ENCODE data around the gene LGALS3BP. TPM values are rescaled to one million over a fixed set of nuclear protein-coding genes. Genes with fewer than 3 reads are reported as not detected.

Gene LGALS3BP
- total RNA-seq, 1 experiment from 2014 or later: 507 TPM

DNA sequence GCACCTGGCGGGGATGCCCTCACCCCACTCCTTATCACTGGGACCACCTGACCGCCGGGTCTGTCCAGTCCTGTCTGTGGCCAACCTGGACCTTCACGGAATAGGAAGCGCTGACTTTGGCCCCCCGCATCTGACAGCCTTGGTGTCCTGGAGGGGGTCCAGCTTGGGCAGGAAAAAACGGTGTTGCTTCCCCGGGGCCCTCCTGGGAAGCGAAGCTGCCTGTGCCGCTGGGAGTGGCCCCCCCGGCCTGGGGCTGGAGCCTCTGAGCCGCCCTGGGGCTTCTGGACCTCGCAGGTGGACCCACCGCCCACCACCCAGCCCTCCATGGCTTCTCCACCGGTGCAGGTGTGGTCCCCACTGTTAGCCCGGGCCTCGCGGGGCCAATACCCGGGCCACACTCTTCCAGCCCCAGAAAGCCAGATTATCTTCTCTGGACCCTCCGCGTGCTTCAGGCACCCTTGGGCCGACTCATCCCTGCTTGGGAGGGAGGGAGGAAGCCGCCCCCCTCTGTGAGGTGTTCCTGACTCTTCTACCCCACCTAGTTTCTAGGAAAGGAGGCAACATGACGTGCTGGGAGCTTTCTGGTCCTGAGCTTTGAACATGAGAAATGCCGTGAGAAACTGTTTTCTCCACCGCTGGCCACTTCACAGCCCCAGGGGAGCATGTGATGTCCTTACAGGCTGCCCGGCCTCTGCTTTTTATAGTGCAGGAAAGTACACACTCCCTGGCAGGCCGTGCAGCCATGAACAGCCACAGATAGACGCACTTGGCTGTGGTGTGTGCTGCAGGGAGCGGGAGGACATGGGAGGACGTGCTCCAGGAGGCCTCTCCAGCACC is 45.4 kb upstream of the LGALS3BP start:
- H3K36me3 ChIP-seq (ENCODE audit: low read depth): no peaks in the 10 kb centered on the region
- ChIA-PET CTCF (no interaction called here), POLR2A (ENCODE audit: unreplicated experiment) (no interaction called here)
- DNase-seq: no peak
- H3F3A ChIP-seq (ENCODE audit: insufficient read depth, low read depth): peaks cover 15% of the 10 kb centered on the region; the same call in 1 of the 2 replicates
- H3K4me1 ChIP-seq (replicated peaks; ENCODE audit: insufficient read depth): peaks cover 52% of the 10 kb centered on the region
- intact Hi-C loops (cut with micrococcal nuclease; ENCODE audit: unreplicated experiment): no loop called here
- no TSS peak for BruUV-seq (replicated peaks)
- H3K4me2 ChIP-seq: peak overlapping the region; percentile 95
- no peaks in the 10 kb centered on the region for H4K20me1 ChIP-seq (ENCODE audit: insufficient read depth)
- TF ChIP-seq, protein P1, sequence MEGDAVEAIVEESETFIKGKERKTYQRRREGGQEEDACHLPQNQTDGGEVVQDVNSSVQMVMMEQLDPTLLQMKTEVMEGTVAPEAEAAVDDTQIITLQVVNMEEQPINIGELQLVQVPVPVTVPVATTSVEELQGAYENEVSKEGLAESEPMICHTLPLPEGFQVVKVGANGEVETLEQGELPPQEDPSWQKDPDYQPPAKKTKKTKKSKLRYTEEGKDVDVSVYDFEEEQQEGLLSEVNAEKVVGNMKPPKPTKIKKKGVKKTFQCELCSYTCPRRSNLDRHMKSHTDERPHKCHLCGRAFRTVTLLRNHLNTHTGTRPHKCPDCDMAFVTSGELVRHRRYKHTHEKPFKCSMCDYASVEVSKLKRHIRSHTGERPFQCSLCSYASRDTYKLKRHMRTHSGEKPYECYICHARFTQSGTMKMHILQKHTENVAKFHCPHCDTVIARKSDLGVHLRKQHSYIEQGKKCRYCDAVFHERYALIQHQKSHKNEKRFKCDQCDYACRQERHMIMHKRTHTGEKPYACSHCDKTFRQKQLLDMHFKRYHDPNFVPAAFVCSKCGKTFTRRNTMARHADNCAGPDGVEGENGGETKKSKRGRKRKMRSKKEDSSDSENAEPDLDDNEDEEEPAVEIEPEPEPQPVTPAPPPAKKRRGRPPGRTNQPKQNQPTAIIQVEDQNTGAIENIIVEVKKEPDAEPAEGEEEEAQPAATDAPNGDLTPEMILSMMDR (conservative IDR thresholded peaks at IDR 0.05): no peak
- no peak for TF ChIP-seq EZH2 (IDR thresholded peaks at IDR 0.05; ENCODE audit: low read depth)
- peak overlapping the region; percentile 78 for H3K4me3 ChIP-seq
- H3K79me2 ChIP-seq (ENCODE audit: low read depth): no peaks in the 10 kb centered on the region
- no peaks in the 10 kb centered on the region for H3K9me2 ChIP-seq (ENCODE audit: insufficient read depth)
- no peak overlapping the region for H3K27ac ChIP-seq
- H3K9me3 ChIP-seq (ENCODE audit: insufficient read depth, low read depth): no peaks in the 10 kb centered on the region
- H2AFZ ChIP-seq: no peak overlapping the region
- H3K27me3 ChIP-seq (ENCODE audit: insufficient read depth, low read depth): no peaks in the 10 kb centered on the region

DNA sequence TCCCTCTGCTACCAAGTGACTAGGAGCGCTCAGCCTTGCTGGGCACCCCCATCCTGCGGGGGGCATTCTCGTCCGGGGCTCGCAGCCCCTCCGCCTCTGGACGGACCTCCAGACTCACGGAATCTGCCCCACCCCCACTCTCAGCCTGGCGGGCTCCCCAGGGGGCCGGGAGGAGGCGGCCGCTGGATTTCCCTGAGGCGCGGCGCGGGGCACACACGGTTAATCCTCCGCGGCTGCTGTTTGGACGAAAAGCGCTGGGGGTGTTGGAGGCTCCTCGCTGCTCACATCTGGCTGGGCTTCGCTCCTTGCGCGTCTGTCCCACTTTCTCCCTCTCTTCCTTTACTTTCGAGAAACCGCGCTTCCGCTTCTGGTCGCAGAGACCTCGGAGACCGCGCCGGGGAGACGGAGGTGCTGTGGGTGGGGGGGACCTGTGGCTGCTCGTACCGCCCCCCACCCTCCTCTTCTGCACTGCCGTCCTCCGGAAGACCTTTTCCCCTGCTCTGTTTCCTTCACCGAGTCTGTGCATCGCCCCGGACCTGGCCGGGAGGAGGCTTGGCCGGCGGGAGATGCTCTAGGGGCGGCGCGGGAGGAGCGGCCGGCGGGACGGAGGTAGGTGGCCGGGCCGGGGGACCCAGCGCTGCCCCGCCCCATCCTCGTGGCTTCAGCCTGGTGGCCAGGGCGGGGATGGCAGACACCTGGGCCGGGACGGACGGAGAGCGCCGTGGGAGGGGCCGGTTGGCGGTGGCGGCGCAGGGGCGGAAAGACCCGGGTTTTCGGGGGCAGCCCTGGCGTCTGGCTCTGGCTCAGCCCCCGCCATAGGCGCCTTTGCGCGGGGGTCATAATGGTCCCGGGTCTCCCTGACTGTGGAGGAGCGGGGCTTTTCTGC is 44.4 kb upstream of the LGALS3BP start, which contains the start of gene C1QTNF1:
C1QTNF1 (plus strand) TSS at position 284 of the 886 bp plus-strand sequence. CDS start 19,800 bp downstream, outside the sequence.
- H3F3A ChIP-seq (ENCODE audit: insufficient read depth, low read depth): peaks cover 15% of the 10 kb centered on the region; the same call in 1 of the 2 replicates
- H3K4me3 ChIP-seq: peak within 1 kb of the TSS; percentile 78
- DNase-seq: peak in 1 of 2 experiments; percentile 70
- TF ChIP-seq, protein P1 (conservative IDR thresholded peaks at IDR 0.05): peak; percentile 56
- TF ChIP-seq EZH2 (IDR thresholded peaks at IDR 0.05; ENCODE audit: low read depth): no peak
- no peaks in the 10 kb centered on the region for H3K79me2 ChIP-seq (ENCODE audit: low read depth)
- BruUV-seq (replicated peaks): no TSS peak
- H3K27me3 ChIP-seq (ENCODE audit: insufficient read depth, low read depth): no peaks in the 10 kb centered on the region
- H3K27ac ChIP-seq: no peak within 1 kb of the TSS
- no peaks in the 10 kb centered on the region for H3K9me2 ChIP-seq (ENCODE audit: insufficient read depth)
- ChIA-PET CTCF (no interaction called here), POLR2A (ENCODE audit: unreplicated experiment) (no interaction called here)
- H3K9me3 ChIP-seq (ENCODE audit: insufficient read depth, low read depth): no peaks in the 10 kb centered on the region
- H2AFZ ChIP-seq: peak within 1 kb of the TSS; percentile 97
- peak within 1 kb of the TSS; percentile 95 for H3K4me2 ChIP-seq
- intact Hi-C loops (cut with micrococcal nuclease; ENCODE audit: unreplicated experiment): no loop called here
- peaks cover 62% of the 10 kb centered on the region for H3K4me1 ChIP-seq (replicated peaks; ENCODE audit: insufficient read depth)
- H4K20me1 ChIP-seq (ENCODE audit: insufficient read depth): no peaks in the 10 kb centered on the region
- no peaks in the 10 kb centered on the region for H3K36me3 ChIP-seq (ENCODE audit: low read depth)

DNA sequence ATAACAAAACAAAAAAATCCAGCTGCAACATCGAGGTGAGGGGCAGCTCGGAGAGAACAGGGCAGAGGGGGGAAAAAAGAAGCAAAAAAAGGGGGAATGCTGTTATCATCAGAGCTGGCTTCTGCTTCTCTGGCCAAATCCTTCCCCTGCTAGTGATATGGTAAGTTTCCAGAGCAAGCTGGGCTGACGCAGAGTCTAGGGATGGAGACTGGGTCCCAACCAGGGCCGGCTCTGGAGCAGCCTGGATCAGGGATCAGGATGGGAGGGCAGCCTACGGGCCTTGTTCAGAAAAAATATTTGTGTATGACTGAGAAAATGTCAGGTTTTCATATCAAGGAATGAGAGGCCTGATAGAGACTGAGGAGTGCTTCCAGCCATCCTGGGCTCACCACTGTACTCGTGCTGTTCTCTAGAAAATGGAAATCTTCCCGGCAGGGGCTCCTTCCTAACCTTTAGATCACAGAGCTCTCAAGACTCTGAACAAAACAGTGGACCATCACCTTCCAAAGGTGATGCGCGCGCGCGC is 43.5 kb upstream of the LGALS3BP start:
- Histone ChIP-seq H3K4me2 (peak overlapping the region; percentile 95), H3K4me1 (replicated peaks; ENCODE audit: insufficient read depth) (peaks cover 64% of the 10 kb centered on the region), H3K79me2 (ENCODE audit: low read depth) (no peaks in the 10 kb centered on the region), H3K27me3 (ENCODE audit: insufficient read depth, low read depth) (no peaks in the 10 kb centered on the region), H4K20me1 (ENCODE audit: insufficient read depth) (no peaks in the 10 kb centered on the region), H3K36me3 (ENCODE audit: low read depth) (no peaks in the 10 kb centered on the region), H3K27ac (no peak overlapping the region), H3K9me2 (ENCODE audit: insufficient read depth) (no peaks in the 10 kb centered on the region), H3K4me3 (peak overlapping the region; percentile 78; the same call in 1 of the 2 replicates), H2AFZ (no peak overlapping the region), H3F3A (ENCODE audit: insufficient read depth, low read depth) (peaks cover 15% of the 10 kb centered on the region; the same call in 1 of the 2 replicates), H3K9me3 (ENCODE audit: insufficient read depth, low read depth) (no peaks in the 10 kb centered on the region)
- no peak for TF ChIP-seq EZH2 (IDR thresholded peaks at IDR 0.05; ENCODE audit: low read depth)
- TF ChIP-seq, protein P1 (conservative IDR thresholded peaks at IDR 0.05): no peak
- ChIA-PET POLR2A (ENCODE audit: unreplicated experiment) (no interaction called here), CTCF (interaction anchor here (0.7 kb wide), 1 partner anchor 788 kb away, joined by 3 read pairs; no protein-coding TSS in a partner anchor)
- intact Hi-C loops (cut with micrococcal nuclease; ENCODE audit: unreplicated experiment): no loop called here
- no TSS peak for BruUV-seq (replicated peaks)
- no peak for DNase-seq

Measured in PC-9 (cell line).